Breast epithelium (tissue), 3 donors: ENCODE results near the gene ENO3.

Source experiments
- CTCF ChIP-seq, 3 donors: fragments of 450-650 bp; IDR thresholded peaks; one replicate each; pipeline ENCODE4 v1.5.1; 2016 to 2017; ENCODE audit warnings: antibody characterized with exemption in 3 of 3, mild to moderate bottlenecking in 3 of 3, moderate library complexity in 3 of 3
- POLR2A ChIP-seq: fragments of 450-650 bp; IDR thresholded peaks from one replicate; pipeline ENCODE4 v1.6.1; 2016; ENCODE audit warnings: antibody characterized with exemption, mild to moderate bottlenecking, moderate library complexity
- POLR2AphosphoS5 ChIP-seq, 3 donors: sonication (generic); formaldehyde crosslinking; IDR thresholded peaks; one replicate each; pipeline ENCODE4 v1.6.1; 2017; ENCODE audit warnings: antibody characterized with exemption in 3 of 3

DNA sequence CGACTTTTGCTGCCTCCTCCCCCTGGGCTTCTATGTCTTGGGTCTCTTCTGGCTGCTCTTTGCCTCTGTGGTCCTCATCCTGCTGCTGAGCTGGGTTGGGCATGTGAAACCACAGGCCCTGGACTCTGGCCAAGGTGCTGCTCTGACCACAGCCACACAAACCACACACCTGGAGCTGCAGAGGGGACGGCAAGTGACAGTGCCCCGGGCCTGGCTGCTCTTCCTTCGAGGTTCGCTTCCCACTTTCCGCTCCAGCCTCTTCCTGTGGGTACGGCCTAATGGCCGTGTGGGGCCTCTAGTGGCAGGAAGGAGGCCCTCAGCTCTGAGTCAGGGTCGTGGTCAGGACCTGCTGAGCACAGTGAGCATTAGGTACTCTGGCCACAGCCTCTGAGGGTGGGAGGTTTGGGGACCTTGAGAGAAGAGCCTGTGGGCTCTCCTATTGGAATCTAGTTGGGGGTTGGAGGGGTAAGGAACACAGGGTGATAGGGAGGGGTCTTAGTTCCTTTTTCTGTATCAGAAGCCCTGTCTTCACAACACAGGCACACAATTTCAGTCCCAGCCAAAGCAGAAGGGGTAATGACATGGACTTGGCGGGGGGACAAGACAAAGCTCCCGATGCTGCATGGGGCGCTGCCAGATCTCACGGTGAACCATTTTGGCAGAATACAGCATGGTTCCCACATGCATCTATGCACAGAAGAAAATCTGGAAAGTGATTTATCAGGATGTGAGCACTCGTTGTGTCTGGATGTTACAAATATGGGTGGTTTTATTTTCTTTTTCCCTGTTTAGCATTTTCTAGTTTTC lies 16.5 kb upstream of the ENO3 start:
- no peak for TF ChIP-seq CTCF (IDR thresholded peaks at IDR 0.05)
- TF ChIP-seq POLR2A, result no peak
- no peak for TF ChIP-seq POLR2AphosphoS5 (IDR thresholded peaks at IDR 0.05)
